Kidney (tissue), 14 donors: Measurements from ENCODE around the gene FRA10AC1. TPM values are rescaled to one million over a fixed set of nuclear protein-coding genes. Genes with fewer than 3 reads are reported as not detected.

Experiments
- DNase-seq, 5 donors: peaks; one replicate each; pipeline ENCODE4 v3.0.0-alpha.2; 2013 to 2020
- FAIRE-seq: peaks from 2 replicates; lab custom pipeline; 2012; peaks lifted over from hg19 to GRCh38; lab: Jason Lieb, UNC
- H3K27ac ChIP-seq, 2 donors: one replicate each; pipeline ENCODE4 v1.7.0; 2013; ENCODE audit warnings: low read depth in 2 of 2, low read length in 2 of 2, inconsistent platforms in 1 of 2
- H3K27me3 ChIP-seq: one replicate; pipeline ENCODE4 v1.7.1; 2013; ENCODE audit warnings: low read length, inconsistent platforms; ENCODE audit not compliant: control insufficient read depth, insufficient read depth
- H3K36me3 ChIP-seq, 3 donors: one replicate each; pipeline versions ENCODE4 v1.7.0 to v1.7.1; 2013; ENCODE audit warnings: low read length in 3 of 3, control low read depth in 1 of 3, inconsistent platforms in 1 of 3; ENCODE audit not compliant: insufficient read depth in 3 of 3, control insufficient read depth in 2 of 3
- H3K4me1 ChIP-seq, 3 donors: one replicate each; pipeline versions ENCODE4 v1.7.0 to v1.7.1; 2013; ENCODE audit warnings: low read length in 3 of 3, inconsistent platforms in 1 of 3, low read depth in 1 of 3; ENCODE audit not compliant: control insufficient read depth in 2 of 3, insufficient read depth in 2 of 3
- H3K4me3 ChIP-seq, 3 donors: one replicate each; pipeline versions ENCODE4 v1.7.0 to v1.8.1; 2013; ENCODE audit warnings: low read length in 3 of 3, control low read depth in 1 of 3, inconsistent platforms in 1 of 3
- H3K9ac ChIP-seq, 3 donors: one replicate each; pipeline versions ENCODE4 v1.7.0 to v1.7.1; 2013; ENCODE audit warnings: low read length in 3 of 3, control low read depth in 1 of 3, inconsistent platforms in 1 of 3
- H3K9me3 ChIP-seq, 3 donors: one replicate each; pipeline versions ENCODE4 v1.7.0 to v1.7.1; 2013; ENCODE audit warnings: low read length in 3 of 3, control low read depth in 1 of 3, inconsistent platforms in 1 of 3; ENCODE audit not compliant: control insufficient read depth in 2 of 3, insufficient read depth in 1 of 3
- intact Hi-C: fragments of 100-400 bp; cut with DNase I; formaldehyde crosslinking; loops from one replicate; pipeline ENCODE4 v1.11.1; 2022
- polyA plus RNA-seq: library from polyadenylated mRNA; stranded (reverse); fragments of 350-450 nt; fragmentation: Illumina TruSeq; extraction: RNeasy Lipid Tissue Mini Kit (QIAGEN cat#74804); gene quantifications from one replicate; pipeline ENCODE4 v1.2.3, GENCODE V29; 2014; ENCODE audit warnings: low read depth, low replicate concordance; ENCODE audit not compliant: insufficient read depth
- total RNA-seq: library from RNA; stranded (reverse); fragmentation: NEBNext Ultra II Directional; extraction: Animal tissue kit (Norgen Biotek cat#: 25700); gene quantifications from one replicate; pipeline ENCODE4 v1.2.1, GENCODE V29; 2021
- TF ChIP-seq, protein P1 (sequence below): IDR thresholded peaks from 3 replicates; pipeline ENCODE4 v1.5.1; 2012; ENCODE audit warnings: mild to moderate bottlenecking, moderate library complexity, borderline replicate concordance; ENCODE audit not compliant: insufficient read depth; ENCODE audit errors: extremely low read depth
- donor health status: control.
- donor health status: control.
- donor health status: control.
- donor health status: control.
- donor health status: control.
- donor health status: DM: yes; HTN: yes; CAD: no.
- donor health status: Normal renal cell carcinoma (clear cell type).

FRA10AC1 gene
- total and polyA plus RNA-seq, 2 donors from 2014 or later = 15.6 to 18.9 TPM

DNA sequence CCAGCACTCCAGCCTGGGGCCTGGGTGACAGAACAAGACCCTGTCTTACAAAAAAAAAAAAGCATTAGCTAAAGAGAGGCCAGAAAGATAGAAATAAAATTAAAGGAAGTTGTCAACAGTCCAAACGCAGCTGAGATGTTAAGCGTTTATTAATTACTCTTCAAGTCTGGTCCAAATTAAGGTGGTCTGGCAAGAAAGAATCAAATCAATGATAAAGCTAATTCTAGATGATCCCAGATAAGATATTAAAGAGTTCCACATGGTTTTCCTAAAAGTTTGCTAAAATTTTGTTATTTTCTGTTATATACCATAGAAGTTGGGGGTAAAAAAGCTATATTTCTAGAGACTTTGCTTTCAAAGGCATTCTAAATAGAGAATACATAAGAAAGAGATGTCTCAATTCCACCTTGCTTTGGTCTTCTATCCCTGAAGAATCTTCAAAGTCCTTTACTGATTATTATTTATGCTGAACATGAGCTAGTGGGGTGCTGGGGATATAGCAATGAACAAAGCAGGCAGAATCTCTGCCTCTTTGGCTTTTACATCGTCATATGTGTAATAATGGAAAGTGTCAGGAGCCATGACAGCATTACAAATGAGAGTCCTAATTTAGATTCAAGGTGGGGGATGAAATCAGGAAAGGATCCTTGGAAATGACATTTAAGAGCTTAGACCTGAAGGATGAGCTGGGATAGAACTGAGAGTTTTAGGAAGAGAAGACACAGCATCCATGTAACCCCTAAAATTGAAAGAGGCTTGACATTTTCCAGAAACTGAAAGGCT, 23.4 kb downstream of the FRA10AC1 start:
- DNase-seq (no peak), FAIRE-seq (no peak)
- H3K36me3 ChIP-seq = peaks cover 4 to 39% (median 6%) of the 10 kb centered on the region in 3 donors
- no peaks in the 10 kb centered on the region for H3K27me3 ChIP-seq
- no peaks in the 10 kb centered on the region for H3K9me3 ChIP-seq
- intact Hi-C loops = no loop called here
- no peak overlapping the region for H3K4me3 ChIP-seq
- H3K9ac ChIP-seq = no peak overlapping the region
- no peak overlapping the region for H3K27ac ChIP-seq
- no peaks in the 10 kb centered on the region for H3K4me1 ChIP-seq
- TF ChIP-seq, protein P1, sequence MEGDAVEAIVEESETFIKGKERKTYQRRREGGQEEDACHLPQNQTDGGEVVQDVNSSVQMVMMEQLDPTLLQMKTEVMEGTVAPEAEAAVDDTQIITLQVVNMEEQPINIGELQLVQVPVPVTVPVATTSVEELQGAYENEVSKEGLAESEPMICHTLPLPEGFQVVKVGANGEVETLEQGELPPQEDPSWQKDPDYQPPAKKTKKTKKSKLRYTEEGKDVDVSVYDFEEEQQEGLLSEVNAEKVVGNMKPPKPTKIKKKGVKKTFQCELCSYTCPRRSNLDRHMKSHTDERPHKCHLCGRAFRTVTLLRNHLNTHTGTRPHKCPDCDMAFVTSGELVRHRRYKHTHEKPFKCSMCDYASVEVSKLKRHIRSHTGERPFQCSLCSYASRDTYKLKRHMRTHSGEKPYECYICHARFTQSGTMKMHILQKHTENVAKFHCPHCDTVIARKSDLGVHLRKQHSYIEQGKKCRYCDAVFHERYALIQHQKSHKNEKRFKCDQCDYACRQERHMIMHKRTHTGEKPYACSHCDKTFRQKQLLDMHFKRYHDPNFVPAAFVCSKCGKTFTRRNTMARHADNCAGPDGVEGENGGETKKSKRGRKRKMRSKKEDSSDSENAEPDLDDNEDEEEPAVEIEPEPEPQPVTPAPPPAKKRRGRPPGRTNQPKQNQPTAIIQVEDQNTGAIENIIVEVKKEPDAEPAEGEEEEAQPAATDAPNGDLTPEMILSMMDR = no peak

DNA sequence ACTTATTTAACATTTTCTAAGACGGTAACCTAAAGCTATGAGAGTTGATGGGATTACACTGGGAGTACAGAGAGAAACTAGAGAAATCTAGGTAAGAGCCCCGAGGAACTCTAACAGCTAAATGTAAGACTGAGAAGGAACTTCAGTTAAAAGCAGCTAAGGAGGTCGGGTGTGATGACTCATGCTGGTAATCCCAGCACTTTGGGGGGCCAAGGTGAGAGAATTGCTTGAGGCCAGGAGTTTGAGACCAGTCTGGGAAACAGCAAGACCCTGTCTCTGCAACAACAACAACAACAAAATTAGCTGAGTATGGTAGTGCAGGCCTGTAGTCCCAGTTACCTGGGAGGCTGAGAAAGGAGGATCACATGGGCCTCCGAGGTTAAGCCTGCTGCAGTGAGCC, 24.0 kb downstream of the FRA10AC1 start:
- H3K36me3 ChIP-seq = peaks cover 4 to 36% (median 6%) of the 10 kb centered on the region in 3 donors
- H3K4me1 ChIP-seq = no peaks in the 10 kb centered on the region
- H3K9me3 ChIP-seq = no peaks in the 10 kb centered on the region
- TF ChIP-seq, protein P1 = no peak
- H3K27ac ChIP-seq = no peak overlapping the region
- no peak overlapping the region for H3K9ac ChIP-seq
- intact Hi-C loops = no loop called here
- FAIRE-seq (no peak), DNase-seq (no peak)
- no peaks in the 10 kb centered on the region for H3K27me3 ChIP-seq
- no peak overlapping the region for H3K4me3 ChIP-seq

DNA sequence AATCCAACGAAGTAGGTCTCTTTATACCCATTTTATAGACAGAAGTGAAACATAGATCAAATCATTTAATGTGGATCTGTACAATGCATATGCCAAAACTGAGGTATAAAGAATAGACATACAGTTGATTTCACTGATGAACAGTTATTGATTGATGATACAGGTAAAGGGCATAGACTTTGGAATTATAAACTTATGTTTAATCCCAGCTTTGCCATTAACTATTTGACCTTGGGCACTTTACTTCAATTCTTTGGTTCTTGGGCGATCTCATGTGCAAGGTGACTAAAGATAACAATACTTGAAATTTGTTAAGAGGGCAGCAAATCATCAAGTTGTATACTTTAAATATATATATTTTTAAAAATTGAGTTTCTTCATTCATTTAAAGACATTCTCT, 28.6 kb downstream of the FRA10AC1 start:
- Histone ChIP-seq H3K27ac (no peak overlapping the region), H3K4me3 (no peak overlapping the region), H3K9me3 (no peaks in the 10 kb centered on the region), H3K27me3 (no peaks in the 10 kb centered on the region), H3K9ac (no peak overlapping the region), H3K4me1 (peaks cover 0 to 4% (median 0%) of the 10 kb centered on the region in 3 donors), H3K36me3 (peaks cover 6 to 27% (median 6%) of the 10 kb centered on the region in 3 donors)
- FAIRE-seq (no peak), DNase-seq (no peak)
- TF ChIP-seq, protein P1 = no peak
- intact Hi-C loops = no loop called here
